ENCODE measurements around the gene TIMM22.

DNA sequence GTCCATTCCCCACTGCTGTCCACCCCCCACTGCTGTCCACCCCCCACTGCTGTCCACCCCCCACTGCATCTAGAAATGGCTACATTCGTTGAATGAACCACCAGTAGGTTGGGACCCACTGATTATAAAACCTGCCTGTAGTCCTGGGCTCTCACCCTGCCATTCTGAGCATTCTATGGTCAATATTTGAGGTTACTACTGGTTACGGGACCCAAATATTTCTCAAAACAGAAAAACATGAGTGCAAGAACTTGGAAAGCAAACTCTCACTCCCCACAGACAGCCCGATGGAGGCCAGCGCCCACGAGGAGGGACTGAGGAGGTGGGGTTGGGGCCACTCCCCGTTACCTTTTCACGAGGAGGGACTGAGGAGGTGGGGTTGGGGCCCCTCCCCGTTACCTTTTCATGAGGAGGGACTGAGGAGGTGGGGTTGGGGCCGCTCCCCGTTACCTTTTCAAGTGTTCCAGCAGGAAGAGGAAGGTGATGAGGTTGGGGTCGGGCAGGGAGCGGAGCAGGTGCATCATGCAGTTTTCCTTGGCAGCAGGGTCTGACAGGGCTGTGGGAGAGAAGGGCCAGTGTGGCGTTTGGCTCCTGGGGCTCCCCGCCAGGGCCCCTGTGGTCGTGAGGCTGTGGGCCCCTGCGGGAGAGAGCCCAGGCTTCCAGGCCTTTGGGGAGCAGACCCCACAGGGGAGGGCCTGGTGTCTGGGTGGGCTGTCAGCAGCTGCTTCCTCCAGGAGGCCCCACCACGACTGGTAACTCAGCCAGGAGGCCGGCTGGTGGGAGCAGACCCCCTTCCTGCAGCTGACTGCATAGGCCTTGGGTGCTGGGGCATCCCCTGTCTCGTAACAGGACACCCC is 12.5 kb downstream of the TIMM22 start:
- TF ChIP-seq, protein P1, sequence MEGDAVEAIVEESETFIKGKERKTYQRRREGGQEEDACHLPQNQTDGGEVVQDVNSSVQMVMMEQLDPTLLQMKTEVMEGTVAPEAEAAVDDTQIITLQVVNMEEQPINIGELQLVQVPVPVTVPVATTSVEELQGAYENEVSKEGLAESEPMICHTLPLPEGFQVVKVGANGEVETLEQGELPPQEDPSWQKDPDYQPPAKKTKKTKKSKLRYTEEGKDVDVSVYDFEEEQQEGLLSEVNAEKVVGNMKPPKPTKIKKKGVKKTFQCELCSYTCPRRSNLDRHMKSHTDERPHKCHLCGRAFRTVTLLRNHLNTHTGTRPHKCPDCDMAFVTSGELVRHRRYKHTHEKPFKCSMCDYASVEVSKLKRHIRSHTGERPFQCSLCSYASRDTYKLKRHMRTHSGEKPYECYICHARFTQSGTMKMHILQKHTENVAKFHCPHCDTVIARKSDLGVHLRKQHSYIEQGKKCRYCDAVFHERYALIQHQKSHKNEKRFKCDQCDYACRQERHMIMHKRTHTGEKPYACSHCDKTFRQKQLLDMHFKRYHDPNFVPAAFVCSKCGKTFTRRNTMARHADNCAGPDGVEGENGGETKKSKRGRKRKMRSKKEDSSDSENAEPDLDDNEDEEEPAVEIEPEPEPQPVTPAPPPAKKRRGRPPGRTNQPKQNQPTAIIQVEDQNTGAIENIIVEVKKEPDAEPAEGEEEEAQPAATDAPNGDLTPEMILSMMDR (IDR thresholded peaks at IDR 0.05): no peak
- TF ChIP-seq POLR2A (IDR thresholded peaks at IDR 0.05): no peak

All from adrenal gland (tissue), 5 donors.